SKM-1 (cell line): ENCODE data around the gene PACS2.

Source experiments
- DNase-seq: peaks from one replicate; lab custom pipeline; 2025; ENCODE audit not compliant: unreplicated experiment; lab: John Stamatoyannopoulos, UW

Gene PACS2

DNA sequence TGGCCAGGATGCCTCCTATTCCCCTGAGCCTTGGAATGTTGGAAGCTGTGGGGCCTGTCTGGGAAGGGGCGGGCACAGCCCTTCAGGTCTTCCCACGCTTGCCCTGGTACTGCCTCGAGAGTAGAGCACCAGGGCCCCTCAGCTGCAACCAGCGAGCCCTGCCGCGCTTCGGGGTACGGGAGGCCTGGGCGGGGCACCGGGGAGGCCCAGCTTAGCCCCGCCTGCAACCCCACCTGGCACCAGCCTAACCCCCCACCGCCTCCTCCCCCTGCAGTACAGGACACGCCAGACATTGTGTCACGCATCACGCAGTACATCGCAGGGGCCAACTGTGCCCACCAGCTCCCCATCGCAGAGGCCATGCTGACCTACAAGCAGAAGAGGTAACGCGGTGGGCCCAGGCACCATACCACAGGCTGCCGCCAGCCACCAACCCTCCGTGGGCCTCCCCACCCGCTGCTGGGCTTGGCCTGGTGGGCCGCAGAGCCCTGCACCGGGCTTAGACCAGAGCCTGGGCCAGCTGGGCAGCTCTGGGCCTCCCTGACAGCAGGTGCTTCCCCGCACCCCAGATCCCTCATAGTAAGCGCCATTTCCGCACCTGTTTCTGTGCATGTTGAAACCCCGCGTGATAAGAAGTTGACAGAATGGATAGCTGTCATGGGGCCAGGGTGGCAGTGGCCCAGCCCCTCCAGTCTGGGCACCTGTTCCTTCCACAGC, 70.2 kb downstream of the PACS2 start:
- no peak for DNase-seq

DNA sequence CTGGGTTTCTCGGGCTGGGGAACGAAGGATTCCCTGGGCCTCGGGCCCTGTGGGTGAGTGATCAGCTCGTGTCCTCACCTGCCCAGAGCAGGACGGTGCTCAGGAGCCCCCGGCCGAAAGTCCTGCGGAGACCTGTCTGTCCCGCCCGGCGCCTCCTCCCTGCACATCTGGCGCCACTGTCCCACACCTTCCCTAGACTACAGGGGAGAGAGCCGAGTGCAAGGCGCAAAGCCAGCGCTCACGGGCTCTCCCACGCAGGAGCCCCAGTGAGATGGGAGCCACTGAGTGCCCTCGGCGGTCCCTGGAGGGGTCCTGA, 70.7 kb downstream of the PACS2 start:
- no peak for DNase-seq

DNA sequence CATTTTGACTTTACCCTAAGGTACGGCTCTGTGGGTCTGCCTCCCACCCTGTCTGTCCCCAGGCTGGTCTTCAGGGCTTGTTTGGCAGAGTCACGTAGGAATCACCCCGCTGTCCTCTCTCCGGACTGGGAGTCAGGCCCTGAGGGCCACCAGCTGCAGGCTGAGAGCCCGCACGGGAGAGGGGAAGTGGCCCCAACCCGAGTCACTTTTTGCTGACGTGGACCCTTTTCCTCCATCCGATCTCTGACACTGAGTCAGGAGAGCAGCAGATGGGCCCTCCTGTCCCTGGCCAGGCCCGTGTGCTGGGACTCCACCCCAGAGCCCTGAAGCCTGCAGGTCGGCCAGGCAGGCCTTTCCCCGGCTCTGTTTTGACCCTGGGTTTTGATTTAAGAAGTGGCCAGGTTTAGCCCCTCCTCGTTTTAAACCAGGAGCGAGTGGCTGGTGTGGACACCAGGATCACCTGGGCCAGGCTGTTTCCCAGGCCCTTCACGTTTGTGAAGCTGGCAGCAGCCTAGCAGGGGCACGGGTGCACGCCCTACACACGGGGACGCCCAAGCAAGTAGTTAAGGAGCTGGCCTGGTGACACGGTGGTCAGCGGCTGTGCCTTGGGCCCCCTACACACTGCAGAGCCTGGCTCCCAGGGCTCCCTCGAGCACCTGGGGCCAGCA, 71.3 kb downstream of the PACS2 start:
- DNase-seq, result no peak

- no peak for DNase-seq
Observed at GRCh38 chr14:105386581-105387529, 72.3 kb downstream of the PACS2 start.

DNA sequence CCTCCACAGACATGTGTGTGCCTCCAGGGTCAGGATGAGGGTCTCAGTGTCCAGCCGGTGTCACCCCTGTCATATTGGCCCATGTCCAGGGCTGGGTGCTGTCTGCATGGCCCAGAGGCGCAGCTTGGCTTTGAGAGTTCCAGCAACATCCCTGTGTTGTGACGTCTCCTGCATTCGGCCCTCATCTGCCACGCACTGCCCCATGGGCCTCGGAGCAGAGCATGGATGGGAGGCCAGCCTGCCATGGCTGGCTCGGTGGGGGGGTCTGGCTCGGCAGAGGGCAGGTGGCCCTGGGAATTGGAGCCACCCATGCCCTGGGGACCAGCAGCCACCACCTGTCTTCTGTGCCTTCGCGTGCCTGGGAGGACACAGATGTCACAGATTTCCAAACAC, 73.0 kb downstream of the PACS2 start:
- no peak for DNase-seq

DNA sequence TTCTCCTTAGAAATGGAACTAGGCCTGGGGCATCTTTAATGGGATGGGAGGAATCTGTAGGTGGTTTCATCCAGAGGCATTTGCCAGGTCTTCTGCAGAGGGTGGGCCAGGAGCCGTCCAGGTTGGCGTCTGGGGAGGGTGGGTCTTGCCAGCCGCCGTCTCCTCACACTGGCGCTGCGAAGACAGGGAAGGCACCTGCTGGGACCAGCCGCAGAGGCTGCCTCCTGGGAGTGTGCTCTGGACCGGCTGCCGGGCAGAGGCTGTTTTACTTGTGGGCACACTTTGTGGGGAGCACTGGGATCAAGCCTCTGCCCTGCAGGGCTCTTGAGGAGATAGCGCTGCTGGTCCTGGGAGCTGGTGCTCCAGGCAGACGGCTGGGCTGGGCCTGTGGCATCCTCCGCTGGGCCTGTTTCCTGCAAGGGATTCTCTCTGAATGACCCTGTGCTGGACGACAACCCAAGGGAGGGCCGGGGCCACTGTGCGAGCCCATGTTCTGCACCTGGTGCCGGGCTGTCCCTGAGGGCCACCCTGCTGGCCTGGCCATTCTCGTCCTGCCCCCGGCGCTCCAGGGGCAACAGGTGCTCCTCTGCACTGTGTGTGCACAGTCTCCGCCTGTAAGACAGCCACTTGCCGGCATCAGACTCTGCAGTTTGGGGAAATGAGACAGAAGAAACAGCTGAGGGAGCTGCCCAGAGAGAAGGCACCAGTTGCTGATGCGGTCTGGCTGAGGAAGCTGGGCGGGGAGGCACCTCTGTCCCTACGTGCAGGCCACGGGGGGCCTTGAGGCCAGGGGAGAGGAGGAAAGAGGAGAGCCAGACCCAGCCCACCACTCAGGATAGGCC, 73.8 kb downstream of the PACS2 start:
- DNase-seq, result no peak

- DNase-seq, result no peak
Observed at GRCh38 chr14:105388976-105389375, 74.4 kb downstream of the PACS2 start.

- DNase-seq, result no peak
Observed at GRCh38 chr14:105389534-105389933, 75.0 kb downstream of the PACS2 start.

DNA sequence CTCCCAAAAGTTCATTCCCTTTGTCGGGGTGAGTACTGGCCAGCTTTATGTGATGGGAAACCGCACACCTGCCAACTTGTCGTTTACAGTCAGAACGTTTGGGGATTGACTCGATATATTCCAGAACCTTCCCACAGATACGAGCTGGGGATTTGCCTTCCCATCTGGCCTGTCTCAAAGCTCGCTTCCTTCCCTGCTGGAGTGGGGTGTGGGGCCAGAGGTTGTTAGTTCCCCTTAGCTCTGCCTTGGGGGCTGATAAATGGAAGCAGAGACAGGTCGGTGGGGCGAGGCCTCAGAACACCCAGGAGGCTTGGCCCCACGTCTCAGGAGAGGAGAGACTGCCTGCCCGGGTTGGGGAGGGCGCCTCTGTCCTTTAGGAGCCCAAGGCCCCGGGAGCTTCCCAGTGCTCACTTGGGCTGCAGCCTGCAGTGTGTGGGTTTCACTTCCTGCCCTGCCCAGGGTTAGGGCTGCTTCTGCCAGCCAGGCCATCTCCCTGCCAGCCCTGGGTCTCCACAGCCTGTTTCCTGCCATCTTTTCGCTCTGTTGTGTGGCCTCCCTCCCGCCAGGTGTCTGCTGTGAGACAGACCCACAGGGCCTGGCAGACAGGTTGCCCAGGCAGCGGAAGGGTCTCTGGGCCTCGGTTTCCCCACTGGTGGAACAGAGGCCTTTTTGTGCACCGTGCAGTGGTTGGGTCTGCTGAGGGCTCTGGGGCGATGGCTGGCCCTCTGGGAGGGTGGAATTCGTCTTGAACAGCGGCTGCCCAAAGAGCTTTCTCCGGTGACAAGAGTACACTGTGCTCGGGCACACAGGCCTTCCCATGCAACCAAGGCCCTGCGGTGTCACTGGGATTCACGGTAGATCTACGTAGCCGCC, 75.7 kb downstream of the PACS2 start:
- DNase-seq, result no peak

- DNase-seq, result no peak
Observed at GRCh38 chr14:105390849-105391500, 76.4 kb downstream of the PACS2 start.

DNA sequence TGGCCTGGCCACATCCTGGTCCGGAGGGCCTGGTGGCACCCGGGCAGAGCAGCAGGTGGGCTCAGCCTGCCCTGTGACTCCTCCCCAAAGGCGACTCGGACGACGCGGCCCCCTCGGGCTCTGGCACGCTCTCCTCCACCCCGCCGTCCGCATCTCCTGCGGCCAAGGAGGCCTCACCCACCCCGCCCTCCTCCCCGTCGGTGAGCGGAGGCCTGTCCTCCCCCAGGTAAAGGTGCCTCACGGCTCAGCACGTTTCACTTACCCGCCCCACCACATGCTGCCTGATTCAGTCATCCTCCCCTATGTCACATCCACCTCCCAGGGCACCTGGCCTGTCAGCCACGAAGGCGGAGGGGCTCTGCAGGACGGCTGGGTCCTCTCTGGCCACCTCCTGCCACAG, 77.0 kb downstream of the PACS2 start:
- no peak for DNase-seq

DNA sequence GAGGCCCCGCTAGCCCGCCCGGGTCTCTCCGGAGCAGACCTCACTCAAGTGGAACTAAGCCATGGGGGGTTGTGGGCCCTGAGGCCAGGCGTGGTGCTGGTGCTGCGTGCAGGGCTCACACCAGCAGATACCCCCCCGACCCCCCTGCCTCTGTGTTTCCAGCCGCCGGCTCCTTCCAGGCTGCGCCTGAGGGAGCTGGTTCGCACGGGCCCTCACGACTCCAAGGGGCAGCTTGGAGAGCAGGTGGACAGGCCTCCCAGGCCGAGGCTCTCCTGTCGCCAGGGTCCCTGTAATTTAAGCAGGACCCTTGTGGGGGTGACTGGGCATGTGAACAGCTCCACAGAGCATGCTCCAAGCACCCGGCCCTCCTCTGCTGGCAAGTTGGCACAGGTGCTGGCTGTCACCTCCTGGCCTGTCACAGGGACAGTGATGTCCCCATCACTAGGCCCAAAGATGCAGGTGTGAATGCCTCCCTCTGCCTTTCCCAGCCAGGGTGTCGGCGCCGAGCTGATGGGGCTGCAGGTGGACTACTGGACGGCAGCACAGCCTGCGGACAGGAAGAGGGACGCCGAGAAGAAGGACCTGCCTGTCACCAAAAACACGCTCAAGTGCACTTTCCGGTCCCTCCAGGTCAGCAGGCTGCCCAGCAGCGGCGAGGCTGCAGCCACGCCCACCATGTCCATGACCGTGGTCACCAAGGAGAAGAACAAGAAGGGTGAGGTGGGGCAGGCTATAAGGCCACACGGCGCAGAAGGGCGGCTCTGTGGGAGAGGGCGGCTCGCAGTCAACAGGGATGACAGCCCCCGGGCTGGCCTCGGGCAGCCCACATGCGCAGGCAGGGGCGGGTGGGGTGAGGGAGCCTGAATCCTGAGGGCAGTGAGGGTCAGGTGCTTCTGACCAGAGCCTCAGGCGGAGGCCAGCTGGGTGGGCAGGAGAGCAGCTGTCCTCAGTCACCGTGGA, 77.9 kb downstream of the PACS2 start:
- DNase-seq, result no peak

DNA sequence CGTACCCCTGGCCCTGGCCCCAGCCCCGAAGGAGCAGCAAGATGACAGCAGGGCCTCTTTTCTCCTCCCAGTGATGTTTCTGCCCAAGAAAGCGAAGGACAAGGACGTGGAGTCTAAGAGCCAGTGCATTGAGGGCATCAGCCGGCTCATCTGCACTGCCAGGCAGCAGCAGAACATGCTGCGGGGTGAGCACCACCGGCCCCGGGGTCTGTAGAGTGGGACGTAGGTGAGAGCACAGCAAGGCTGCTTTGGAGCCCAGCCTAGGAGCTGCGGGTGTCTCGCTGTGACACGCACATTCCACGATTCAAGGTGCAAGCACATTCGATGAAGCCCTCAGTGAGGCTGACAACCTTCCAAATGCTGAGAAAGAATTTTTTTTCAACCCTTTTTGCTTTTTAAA, 78.6 kb downstream of the PACS2 start:
- DNase-seq, result no peak

GRCh38 chr14:105394714-105395537, 80.4 kb downstream of the PACS2 start:
- no peak for DNase-seq

DNA sequence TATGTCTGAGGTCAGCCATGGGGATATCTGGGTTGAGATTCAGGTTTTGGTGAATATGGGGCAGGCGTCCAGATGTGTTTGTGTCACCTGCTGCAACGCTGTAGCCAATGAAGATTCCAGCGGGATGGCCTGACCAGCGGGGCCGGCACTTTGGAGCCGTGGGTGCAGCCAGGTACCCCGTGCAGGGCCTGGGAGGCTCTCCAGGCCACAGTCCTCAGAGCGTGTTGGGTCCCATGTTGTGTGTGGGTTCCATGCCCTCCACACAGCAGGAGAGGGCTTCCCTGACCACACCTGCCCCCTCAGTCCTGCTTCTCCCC, 80.9 kb downstream of the PACS2 start:
- DNase-seq, result no peak

- DNase-seq, result no peak
Observed at GRCh38 chr14:105397350-105397931, 82.9 kb downstream of the PACS2 start.

GRCh38 chr14:105398044-105398725, 83.6 kb downstream of the PACS2 start, which contains the start of gene TEX22:
Gene TEX22 (plus strand): TSS chr14:105398538. CDS start chr14:105399341, 803 bp downstream.
- DNase-seq, result peak; percentile 16
